ENCODE measurements around the gene PPARD. TPM values are rescaled to one million over a fixed set of nuclear protein-coding genes. Genes with fewer than 3 reads are reported as not detected.

The PPARD gene
- total RNA-seq, 1 experiment from 2014 or later, result 2.1 TPM

DNA sequence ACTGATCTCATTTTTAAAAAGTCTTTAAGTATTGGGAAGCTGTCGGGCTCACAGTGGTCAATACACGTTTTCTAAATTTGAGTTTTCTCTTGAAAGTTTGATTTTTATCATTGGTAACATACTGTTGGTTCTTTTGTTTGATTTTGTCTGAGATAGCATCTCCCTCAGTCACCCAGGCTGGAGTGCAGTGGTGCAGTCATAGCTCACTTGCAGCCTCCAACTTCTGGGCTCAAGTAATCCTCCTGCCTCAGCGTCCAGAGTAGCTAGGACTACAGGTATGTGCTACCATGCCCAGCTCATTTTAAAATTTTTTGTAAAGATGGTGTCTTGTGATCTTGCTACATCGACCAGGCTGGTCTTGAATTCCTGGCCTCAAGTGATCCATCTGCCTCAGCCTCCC, 9.1 kb downstream of the PPARD start:
- no peak for DNase-seq (ENCODE audit: extremely low read depth, low read depth)

DNA sequence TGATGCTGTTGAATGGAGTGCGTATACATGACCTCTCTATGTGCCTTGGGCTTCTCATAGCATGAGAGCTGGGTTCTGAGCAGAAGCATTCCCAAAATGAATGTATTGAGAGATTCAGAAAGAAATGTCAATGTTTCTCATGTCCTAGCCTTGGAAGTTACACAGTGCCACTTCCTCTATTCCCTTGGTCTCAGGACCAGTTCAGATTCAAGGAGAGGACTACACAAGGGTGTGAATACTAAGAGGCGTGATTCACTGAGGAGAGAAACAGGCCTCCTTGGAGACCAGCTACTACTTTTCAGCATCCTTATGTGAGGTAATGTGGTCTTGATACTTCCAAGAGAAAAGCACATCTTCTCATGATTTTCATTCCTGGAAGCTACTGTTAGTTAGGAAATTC, 10.4 kb downstream of the PPARD start:
- DNase-seq (ENCODE audit: extremely low read depth, low read depth), result no peak

DNA sequence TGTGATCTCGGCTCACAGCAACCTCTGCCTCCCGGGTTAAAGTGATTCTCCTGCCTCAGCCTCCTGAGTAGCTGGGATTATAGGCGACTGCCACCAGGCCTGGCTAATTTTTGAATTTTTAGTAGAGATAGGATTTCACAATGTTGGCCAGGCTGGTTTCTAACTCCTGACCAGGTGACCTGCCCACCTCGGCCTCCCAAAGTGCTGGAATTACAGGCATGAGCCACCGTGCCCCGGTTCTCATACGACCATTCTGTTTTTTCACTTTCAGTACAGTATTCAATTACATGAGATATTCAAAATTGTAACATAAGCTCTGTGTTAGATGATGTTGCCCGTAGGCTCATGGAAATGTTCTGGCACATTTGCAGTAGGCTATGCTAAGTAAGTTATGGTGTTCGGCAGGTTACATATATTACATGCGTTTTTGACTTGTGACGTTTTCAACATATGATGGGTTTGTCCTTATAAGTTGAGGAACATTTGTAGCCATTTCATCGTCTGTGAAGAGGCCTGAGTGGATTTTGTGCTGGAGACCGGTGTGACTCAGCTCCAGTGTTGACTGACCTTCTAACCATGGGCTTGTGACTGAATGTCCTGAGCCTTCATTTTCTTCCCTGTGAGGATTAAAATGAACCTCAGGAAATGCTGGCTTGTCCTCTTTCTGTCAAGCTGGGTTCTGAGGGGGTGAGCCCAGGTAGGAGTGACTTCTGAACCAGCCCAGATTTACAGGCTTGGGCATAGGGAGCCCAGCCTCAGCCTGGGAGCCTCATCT, 12.2 kb downstream of the PPARD start:
- no peak for DNase-seq (ENCODE audit: extremely low read depth, low read depth)

DNA sequence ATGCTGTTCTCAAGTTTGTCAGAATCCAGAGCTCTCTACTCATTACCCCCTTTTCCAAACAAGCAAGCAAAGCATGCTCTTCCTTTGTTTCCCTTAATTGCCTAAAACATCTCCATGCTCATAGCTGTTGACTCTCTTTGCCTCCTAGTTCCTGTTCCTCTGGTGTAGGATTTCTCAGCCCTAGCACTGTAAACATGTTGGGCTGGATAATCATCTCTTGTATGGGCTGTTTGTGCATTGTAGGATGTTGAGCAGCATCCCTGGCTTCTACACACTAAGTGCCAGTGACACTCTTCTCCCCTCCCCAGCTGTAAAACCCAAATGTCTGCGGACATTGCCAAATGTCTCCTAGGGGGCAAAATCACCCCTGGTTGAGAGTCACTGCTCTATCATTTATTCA, 14.0 kb downstream of the PPARD start:
- no peak for DNase-seq (ENCODE audit: extremely low read depth, low read depth)

DNA sequence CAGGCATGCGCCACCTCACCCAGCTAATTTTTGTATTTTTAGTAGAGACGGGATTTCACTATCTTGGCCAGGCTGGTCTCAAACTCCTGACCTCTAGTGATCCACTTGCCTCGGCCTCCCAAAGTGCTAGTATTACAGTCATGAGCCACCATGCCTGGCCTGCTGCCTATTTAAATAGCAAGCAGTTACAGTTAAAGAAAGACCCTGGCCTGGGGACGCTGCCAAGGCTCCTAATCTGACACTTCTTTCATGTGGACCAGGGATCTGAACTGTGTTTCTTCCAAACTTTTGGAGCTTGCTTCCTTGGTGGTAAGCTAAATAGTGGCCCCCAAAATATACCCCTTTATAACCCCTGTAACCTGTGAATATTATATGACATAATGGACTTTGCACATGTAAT, 15.3 kb downstream of the PPARD start:
- DNase-seq (ENCODE audit: extremely low read depth, low read depth), result no peak

DNA sequence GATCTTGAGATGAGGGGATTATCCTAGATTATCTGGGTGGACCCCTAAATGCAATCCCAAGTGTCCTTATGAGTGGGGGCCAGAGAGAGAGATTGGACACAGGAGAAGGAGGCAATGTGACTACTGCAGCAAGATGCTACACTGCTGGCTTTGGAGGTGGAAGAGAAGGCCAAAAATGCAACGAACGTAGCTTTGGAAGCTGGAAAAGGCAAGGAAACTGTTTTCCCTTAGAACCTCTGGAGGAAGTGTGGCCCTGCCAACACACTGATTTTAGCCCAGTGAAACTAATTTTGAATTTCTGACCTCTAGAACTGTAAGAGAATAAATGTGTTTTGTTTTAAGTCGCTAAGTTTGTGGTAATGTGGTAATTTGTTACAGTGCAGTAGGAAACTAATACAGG, 15.7 kb downstream of the PPARD start:
- DNase-seq (ENCODE audit: extremely low read depth, low read depth), result no peak

DNA sequence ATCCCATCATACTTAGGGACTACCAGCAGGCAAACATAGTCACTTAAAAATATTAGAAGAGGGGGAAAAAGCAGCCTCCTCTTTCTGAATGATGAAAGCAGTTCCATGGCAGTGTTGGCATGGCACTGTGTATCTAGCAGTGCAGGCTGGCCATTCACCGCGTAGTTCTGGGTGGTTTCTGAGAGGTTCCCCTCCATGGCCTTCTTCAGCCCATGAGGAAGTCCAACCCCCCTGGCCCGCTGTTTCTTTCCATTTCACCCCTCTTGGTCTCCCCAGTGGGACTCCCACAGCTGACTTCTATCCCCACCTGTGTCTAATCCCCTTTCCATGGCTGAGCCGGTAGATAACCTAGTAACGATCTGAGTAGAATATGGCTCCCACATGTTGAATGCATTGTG, 17.0 kb downstream of the PPARD start:
- no peak for DNase-seq (ENCODE audit: extremely low read depth, low read depth)

DNA sequence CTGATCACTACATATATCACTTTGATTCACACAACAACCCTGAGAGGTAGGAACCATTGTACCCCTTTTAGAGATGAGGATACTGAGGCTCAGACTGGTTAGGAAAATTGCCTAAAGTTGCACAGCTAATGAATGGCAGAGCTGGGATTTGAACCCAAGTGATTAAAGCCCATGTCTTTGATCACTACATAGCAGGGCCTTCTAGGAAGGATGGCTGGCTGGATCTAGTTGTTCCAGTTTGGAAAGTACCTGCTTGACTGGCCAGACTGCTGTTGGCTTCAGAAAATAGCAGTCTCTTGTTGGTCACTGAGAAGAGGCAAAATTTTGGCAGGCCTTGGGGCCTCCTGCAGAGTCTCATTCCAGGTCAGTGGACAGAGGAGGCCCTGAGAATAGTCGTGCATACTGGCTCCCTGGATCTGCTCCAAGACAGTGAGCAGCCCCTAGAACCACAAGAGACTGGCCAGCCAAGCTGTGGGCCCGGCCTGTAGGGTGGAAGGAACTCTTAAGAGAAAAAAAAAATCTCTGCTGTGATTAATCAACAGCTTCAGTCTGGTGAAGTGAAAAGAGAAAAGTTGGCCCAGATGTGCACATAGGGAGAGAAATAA, 17.5 kb downstream of the PPARD start:
- DNase-seq (ENCODE audit: extremely low read depth, low read depth), result no peak

DNA sequence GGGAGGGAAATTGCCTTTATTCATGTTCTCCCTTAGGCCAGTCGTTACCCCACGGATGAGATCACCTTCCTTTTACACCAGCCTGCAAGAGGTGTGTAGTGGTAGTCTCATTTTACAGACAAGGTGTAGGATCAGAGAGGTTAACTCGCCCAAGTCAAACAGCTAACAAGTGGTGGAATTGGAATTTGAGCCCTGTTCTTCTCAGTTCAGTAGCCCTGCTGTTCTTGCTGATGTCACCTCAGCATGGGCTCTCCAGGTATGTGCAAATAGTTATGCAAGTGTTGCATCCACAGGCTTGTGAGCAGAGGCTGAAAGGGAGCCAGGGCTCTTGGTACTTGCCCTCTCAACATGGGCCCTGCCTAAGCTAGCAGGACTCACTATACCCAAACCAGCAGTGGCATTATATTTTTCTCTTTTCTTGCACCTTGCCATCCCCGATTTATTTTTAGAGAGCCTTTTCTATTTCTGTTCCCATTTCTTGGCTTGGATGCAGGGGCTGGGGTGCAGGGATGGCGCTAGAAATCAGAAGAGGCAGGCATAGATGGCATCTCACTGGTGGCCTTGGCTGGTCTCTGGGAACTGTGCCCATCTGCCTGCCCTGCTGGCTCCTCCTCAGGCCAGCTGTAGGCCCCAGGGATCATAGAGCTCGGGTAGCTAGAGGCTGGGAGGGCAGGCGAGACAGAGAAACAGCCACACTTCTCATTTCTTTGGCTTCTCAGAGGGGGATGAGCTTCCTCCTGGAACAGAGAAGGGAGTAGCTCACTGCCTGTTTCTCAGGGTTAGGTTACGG, 18.2 kb downstream of the PPARD start:
- DNase-seq (ENCODE audit: extremely low read depth, low read depth), result no peak

DNA sequence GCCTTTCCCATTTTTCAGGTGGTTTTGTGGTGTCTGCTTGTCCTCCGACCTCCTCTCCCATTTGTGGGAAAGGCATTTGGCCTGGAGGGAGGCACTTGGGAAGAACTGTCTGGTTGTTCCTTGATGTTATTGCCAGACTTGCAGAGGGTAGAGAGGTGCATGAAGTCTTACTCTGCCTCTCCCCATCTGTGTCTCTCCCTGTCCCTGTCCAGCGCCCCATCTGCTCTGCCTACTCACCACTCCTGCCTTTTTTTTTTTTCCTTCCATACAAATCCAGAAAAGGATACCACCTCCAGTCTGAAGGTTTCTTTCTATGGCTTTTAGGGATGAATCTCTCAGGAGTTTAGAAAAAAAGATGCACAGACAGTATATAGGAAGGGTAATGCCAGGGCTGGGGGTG, 19.8 kb downstream of the PPARD start:
- no peak for DNase-seq (ENCODE audit: extremely low read depth, low read depth)

DNA sequence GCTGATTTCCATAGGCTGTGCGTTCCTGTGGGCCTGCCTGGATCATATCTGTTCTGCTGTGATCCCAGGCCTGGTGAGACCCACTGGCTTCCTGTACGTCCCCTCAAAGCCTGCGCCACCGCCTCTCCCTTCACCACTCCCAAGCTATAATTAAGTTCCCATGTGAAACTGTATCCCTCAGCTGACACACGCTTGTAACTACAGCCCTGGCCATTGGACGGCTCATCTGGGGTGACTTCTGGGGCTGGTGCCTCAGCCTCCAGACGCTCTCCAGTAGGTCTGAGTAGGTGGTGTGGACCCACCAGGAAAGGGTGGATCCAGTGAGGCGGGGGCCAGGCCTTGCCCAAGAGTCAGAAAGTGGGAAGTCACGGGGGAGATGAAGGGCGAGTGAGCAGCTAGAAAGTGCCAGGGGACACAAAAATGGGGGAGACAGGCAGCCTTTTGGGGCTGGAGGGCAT, 21.0 kb downstream of the PPARD start:
- no peak for DNase-seq (ENCODE audit: extremely low read depth, low read depth)

DNA sequence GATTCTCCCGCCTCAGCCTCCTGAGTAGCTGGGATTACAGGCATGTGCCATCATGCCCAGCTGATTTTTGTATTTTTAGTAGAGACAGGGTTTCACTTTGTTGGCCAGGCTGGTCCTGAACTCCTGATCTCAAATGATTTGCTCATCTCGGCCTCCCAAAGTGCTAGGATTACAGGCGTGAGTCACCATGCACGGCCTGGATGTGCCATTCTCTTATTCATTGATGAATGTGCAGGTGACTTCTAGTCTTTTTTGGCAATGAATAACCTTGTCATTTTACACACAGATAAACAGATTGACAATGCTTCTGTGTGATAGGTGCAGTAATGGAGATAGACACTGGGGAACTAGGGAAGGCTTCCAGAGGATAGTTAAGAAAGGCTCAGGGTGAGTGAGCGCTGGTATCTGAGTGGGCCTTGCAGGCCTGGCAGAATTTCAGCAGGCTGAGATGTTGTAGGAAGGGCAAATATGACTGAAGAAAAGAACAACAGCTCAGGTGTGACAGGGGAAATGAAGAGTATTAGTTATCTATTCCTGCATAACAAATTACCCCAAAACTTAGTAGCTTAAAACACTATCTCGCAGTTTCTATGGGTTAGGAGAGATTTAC, 23.3 kb downstream of the PPARD start:
- no peak for DNase-seq (ENCODE audit: extremely low read depth, low read depth)

DNA sequence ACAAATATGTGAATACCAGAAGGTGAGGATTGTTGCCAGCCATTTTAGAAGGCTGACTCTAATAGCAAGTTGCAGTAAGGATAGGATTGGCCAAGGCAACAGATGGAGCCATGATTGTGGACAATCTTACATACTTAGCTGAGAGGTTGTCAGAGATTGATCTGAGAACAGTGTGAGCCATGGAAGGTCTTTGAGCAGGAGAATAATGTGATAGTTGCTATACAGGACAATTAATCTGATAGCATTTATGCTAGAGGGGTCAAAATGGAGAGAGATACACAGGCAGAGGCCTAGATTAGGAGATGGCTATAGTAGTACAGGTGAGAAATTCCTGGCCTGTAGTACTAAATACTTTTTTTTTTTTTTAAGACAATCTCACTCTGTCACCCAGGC, 23.8 kb downstream of the PPARD start:
- DNase-seq (ENCODE audit: extremely low read depth, low read depth), result no peak

DNA sequence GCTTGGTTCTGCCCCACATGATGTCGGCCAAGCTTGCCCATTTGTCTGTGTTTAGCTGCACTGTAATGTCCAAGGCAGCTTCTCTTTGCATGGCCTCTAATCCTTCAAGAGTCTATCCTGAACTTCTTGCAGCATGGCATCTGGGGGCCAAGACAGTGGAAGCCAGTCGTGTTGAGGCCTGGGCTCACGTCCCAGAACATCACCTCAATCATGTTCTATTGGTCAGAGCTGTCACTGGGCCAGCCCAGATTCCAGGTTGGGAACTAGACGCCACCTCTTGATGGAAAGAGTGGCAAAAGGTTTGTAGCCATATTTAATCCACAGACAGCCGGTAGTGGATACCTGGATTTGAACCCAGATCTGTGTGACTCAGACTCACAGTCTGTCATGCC, 25.3 kb downstream of the PPARD start:
- DNase-seq (ENCODE audit: extremely low read depth, low read depth), result no peak

DNA sequence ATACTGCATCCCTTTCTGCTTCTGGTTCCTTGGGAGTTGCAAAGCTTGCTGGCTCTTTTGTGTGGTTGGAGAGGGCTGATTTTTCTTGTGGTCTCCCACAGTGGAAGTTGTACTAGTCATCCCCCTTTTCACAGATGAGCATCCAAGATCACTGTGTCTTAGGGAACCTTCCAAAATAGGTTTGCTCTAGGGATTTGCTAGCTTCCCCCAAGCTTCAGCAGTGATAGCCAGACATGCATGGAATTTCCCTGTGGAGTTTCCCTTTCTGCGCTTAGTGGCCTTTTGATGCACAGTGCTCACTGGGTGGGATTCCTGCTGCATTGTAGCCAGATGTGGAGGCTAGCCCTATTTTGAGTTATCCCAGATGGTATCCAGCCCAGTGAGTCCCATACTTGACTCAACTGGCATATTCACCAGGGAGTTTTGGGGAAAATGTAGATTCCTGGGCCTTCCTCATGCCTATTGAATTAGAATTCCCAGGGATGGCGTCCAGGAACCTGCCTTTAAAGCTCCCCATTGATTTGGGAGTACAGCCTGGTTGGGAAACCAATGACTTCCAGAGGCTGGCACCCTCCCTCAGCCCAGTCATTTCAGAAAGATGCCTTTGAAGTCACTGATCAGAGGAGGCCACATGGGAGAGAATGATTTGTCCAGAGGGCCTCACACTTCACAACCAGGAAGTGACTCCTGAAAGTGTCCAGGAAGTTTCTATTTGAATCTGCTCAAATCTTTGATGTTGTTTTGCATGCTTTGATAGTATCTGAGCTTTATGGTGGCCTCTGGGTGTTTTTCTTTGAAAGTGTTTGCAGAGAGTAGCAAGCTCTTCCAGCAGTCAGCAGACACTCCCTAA, 25.9 kb downstream of the PPARD start:
- DNase-seq (ENCODE audit: extremely low read depth, low read depth), result no peak

DNA sequence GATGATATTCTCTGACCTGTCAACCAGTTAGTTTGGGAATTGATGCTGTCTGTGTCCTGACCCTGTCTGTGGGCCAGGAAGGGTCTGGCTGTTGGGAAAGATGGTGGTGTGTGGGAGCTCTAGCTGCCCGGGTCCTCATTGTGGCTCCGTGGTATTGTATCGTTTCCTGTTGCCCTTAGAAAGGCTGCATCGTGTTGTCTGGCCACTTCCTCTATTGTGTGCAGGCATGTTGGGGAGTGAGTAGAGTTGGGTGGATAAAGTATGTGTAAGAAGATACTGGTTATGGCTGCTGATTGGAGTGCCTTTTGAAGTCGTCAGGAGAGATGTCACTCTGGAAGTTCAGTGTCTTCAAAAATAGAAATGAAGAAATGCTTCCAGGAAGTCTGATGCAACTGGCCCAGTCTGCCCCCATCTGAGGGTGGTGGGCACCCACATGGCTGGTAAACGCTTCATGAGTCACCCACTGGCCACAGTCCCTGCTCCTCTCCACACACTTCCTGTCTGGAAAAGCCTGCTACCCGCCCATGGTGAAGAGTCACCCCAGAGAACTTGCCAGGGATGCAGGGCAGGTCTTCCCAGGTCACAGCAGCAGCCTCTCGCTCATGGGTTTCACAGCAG, 27.9 kb downstream of the PPARD start:
- no peak for DNase-seq (ENCODE audit: extremely low read depth, low read depth)

DNA sequence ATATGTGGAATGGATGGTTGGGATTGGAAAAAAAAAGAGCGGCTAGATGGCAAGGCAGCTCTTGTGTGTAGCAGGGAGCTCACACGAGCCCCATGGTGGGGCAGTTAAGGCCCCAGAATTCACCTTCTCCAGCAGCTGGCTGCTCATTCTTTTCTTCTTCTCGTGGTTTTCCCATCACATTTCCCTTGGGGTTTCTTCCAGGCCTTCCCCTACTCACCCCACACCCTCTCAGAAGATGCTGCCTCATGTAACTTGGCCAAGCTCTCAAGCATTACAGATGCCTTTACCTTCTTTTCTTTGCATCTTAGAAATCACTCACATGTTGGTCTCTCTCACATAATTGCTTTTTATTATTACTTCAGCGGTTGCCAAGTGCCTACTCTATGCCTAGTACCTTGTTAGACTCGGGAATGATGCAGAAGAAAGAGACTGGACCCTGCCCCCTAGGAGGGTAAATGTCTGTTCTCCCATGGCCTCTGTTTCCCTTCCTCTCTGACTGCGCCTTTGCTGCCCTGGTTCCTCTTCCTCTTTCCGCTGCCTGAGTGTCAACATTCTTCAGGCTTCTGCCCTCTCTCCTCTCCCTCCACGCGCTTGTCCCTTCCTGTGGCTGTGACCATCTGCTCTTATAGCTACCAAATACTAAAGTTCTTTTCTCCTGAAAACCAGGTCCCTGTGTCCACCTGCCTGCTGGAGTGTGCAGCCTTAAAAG, 28.6 kb downstream of the PPARD start:
- DNase-seq (ENCODE audit: extremely low read depth, low read depth), result no peak

DNA sequence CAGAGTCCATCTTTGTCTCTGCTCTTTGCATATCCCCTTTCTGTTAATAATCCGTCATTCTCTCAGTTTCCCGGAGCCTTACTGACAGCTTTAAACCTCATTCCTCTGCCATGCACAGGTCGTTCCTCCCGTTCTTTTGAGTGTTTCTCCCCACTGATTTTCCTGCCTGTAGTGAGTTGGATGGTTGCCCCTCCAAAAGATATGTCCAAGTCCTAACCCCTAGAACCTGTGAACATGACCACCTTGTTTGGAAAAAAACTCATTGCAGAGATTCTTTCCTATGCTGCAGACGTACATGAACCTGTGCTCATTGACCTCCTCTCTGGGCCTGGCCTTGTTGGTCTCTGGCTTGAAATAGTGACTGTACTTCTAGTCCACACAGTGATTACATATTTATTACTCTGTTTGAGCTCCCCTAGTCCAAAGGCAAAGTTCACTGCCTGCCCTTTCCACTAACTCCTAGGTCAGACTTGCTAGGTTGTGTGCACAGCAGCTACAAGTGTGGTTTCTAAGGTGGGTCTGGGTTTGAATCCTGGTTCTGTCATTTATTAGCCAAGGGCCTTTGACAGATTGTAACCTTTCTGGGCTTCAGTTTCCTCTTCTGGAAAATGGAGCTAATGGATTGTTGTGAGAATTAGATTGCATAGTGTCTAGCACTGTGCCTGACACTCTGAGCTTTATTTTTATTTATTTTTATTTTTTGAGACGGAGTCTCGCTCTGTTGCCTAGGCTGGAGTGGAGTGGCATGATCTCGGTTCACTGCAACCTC, 29.3 kb downstream of the PPARD start:
- no peak for DNase-seq (ENCODE audit: extremely low read depth, low read depth)

DNA sequence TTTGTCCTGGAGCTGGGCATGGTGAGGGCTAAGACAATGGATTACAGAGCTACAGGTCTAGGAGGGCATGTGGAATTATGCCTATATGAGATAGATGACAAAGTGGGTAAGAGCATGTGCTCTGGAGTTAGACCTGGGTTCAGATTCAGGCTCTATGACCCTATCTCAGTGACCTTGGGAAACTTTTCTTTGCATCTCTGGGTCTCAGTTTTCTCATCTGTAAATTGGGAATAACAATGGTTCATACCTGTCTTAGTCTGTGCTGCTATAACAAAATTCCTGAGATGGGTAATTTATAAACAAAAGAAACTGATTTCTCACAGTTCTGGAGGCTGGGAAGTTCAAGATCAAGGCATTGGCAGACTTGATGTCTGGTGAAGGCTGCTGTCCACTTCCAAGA, 30.3 kb downstream of the PPARD start:
- no peak for DNase-seq (ENCODE audit: extremely low read depth, low read depth)

Data from NCI-H460 (cell line).